HCT116 (cell line): ENCODE data around the gene CUBN.

Experiments used
- CTCF ChIP-seq, 3 experiments: fragments of 200-600 bp in 1 of 3; sonication (generic) in 1 of 3; IDR thresholded peaks in 2 of 3; conservative IDR thresholded peaks in 1 of 3; 2 replicates each; pipeline ENCODE4 v1.5.1; 2012 to 2017; ENCODE audit warnings: low read depth in 2 of 3, low read length in 2 of 3, antibody characterized with exemption in 1 of 3, borderline replicate concordance in 1 of 3, control low read depth in 1 of 3, mild to moderate bottlenecking in 1 of 3, mixed read lengths in 1 of 3, mixed run types in 1 of 3, moderate library complexity in 1 of 3; ENCODE audit not compliant: insufficient read depth in 1 of 3
- FOSL1 ChIP-seq: IDR thresholded peaks from 2 replicates; pipeline ENCODE4 v1.6.1; 2012; ENCODE audit warnings: low read depth
- JUND ChIP-seq: IDR thresholded peaks from 2 replicates; pipeline ENCODE4 v1.6.1; 2012
- MAX ChIP-seq: IDR thresholded peaks from 2 replicates; pipeline ENCODE4 v1.6.1; 2012
- POLR2A ChIP-seq: IDR thresholded peaks from 2 replicates; pipeline ENCODE4 v1.7.0; 2011; ENCODE audit warnings: borderline replicate concordance; ENCODE audit not compliant: insufficient read depth, insufficient read length; ENCODE audit errors: extremely low read depth
- POLR2AphosphoS5 ChIP-seq: IDR thresholded peaks from 2 replicates; pipeline ENCODE4 v1.6.1; 2011; ENCODE audit warnings: mild to moderate bottlenecking, low read depth, low read length, moderate library complexity
- REST ChIP-seq: IDR thresholded peaks from 2 replicates; pipeline ENCODE4 v1.6.1; 2012; ENCODE audit warnings: low read depth
- SP1 ChIP-seq: IDR thresholded peaks from 2 replicates; pipeline ENCODE4 v1.6.1; 2012; ENCODE audit warnings: low read depth
- YY1 ChIP-seq: IDR thresholded peaks from 2 replicates; pipeline ENCODE4 v1.6.1; 2011; ENCODE audit warnings: low read length, low read depth, moderate library complexity, mild to moderate bottlenecking; ENCODE audit not compliant: insufficient replicate concordance; ENCODE audit errors: extremely low read depth
- ZBTB33 ChIP-seq: IDR thresholded peaks from 2 replicates; pipeline ENCODE4 v1.6.1; 2011; ENCODE audit warnings: mild to moderate bottlenecking, low read length, moderate library complexity; ENCODE audit not compliant: insufficient replicate concordance; ENCODE audit errors: extremely low read depth
- ZFX ChIP-seq: fragments of 450-650 bp; IDR thresholded peaks from 2 replicates; pipeline ENCODE4 v1.6.1; 2017
- ZNF274 ChIP-seq: fragments of 200-500 bp; sonication (Bioruptor generic); IDR thresholded peaks from 2 replicates; pipeline ENCODE4 v1.6.1; 2014; ENCODE audit warnings: mild to moderate bottlenecking, low read depth, low read length, inconsistent platforms

- TF ChIP-seq MAX (no peak), CTCF (IDR thresholded peaks at IDR 0.05 in 2 of 3, conservative IDR thresholded peaks at IDR 0.05 in 1 of 3; ENCODE audit: borderline replicate concordance in 1 of 3, insufficient read depth in 1 of 3, low read depth in 2 of 3, low read length in 2 of 3) (no peak), POLR2AphosphoS5 (no peak), ZBTB33 (no peak), REST (no peak), POLR2A (no peak), FOSL1 (no peak), ZFX (no peak), ZNF274 (no peak), YY1 (no peak), SP1 (no peak), JUND (no peak)
Measured at GRCh38 chr10:16788778-16789177, 340.8 kb downstream of the CUBN start.
